ENCODE data around the gene LPCAT1.
"Not testable (repeated sequence)": the region's sequence is repeated elsewhere in the genome, so short reads cannot be mapped to it uniquely, and the experiment has no call there.

- not testable (repeated sequence) for TF ChIP-seq YY1 (IDR thresholded peaks at IDR 0.05; ENCODE audit: insufficient read depth, insufficient read length); ZNF274 (IDR thresholded peaks at IDR 0.05; ENCODE audit: low read depth, low read length)
Observed at GRCh38 chr5:1567527-1568200, 43.9 kb upstream of the LPCAT1 start.
